Panc1 (cell line): ENCODE measurements around the gene IQCN. TPM values are rescaled to one million over a fixed set of nuclear protein-coding genes. Genes with fewer than 3 reads are reported as not detected.

ENCODE experiments used
- ATAC-seq: fragments of 200-7000 bp; cut with Tn5 transposase; 2 replicates; pipeline ENCODE4 v1.9.1; 2020; ENCODE audit warnings: mild to moderate bottlenecking, moderate library complexity
- BruUV-seq: library from RNA; stranded (reverse); fragments of 400-500 nt; replicated peaks from 2 replicates; lab custom pipeline; 2021; lab: Mats Ljungman, UMichigan
- CTCF ChIA-PET: fragments of 300-600 bp; sonication (Branson Sonifier 250); formaldehyde crosslinking; loops from one replicate; lab custom pipeline; 2022; ENCODE audit warnings: antibody characterized with exemption; lab: Charles Lee
- POLR2A ChIA-PET: fragments of 300-600 bp; sonication (Branson Sonifier 250); formaldehyde crosslinking; loops from one replicate; lab custom pipeline; 2022; ENCODE audit warnings: antibody characterized with exemption; lab: Charles Lee
- DNase-seq: peaks from one replicate; pipeline ENCODE4 v3.0.0-alpha.2; 2010; ENCODE audit warnings: low read depth, low spot score
- H3K27ac ChIP-seq: 2 replicates; pipeline ENCODE4 v1.5.1; 2011; ENCODE audit warnings: mild to moderate bottlenecking, low read length, inconsistent platforms
- H3K27me3 ChIP-seq: fragments of 200-500 bp; sonication (Bioruptor generic); 2 replicates; pipeline ENCODE4 v1.6.0; 2014; ENCODE audit warnings: low read length, inconsistent platforms; ENCODE audit not compliant: control insufficient read depth, insufficient read depth
- H3K36me3 ChIP-seq: fragments of 200-500 bp; sonication (Bioruptor generic); 2 replicates; pipeline ENCODE4 v1.5.1; 2014; ENCODE audit warnings: inconsistent platforms, mild to moderate bottlenecking, low read length, moderate library complexity; ENCODE audit not compliant: control insufficient read depth, insufficient read depth
- H3K4me1 ChIP-seq: 2 replicates; pipeline ENCODE4 v1.5.1; 2011; ENCODE audit warnings: inconsistent platforms, mild to moderate bottlenecking, low read length, moderate library complexity; ENCODE audit not compliant: control insufficient read depth, insufficient read depth
- H3K4me3 ChIP-seq, 2 experiments: 2 replicates each; pipeline ENCODE4 v1.5.1; 2011 to 2012; ENCODE audit warnings: low read depth in 2 of 2, low read length in 2 of 2, mild to moderate bottlenecking in 2 of 2, inconsistent platforms in 1 of 2, moderate library complexity in 1 of 2
- H3K9me3 ChIP-seq: fragments of 200-500 bp; sonication (Bioruptor generic); 2 replicates; pipeline ENCODE4 v1.5.1; 2014; ENCODE audit warnings: low read depth, mild to moderate bottlenecking, inconsistent platforms, low read length, moderate library complexity; ENCODE audit not compliant: control insufficient read depth, insufficient read depth
- CTCF ChIP-seq: fragments of 450-650 bp; IDR thresholded peaks from 2 replicates; pipeline ENCODE4 v1.5.1; 2017; ENCODE audit warnings: mild to moderate bottlenecking
- POLR2AphosphoS5 ChIP-seq: IDR thresholded peaks from 2 replicates; pipeline ENCODE4 v1.6.1; 2012; ENCODE audit warnings: mild to moderate bottlenecking, low read depth, low read length, moderate library complexity
- SIN3A ChIP-seq: IDR thresholded peaks from 2 replicates; pipeline ENCODE4 v1.6.1; 2012; ENCODE audit warnings: low read depth, mild to moderate bottlenecking, low read length, moderate library complexity, borderline replicate concordance; ENCODE audit not compliant: insufficient read depth
- TCF7L2 ChIP-seq: IDR thresholded peaks from 2 replicates; pipeline ENCODE4 v1.6.1; 2011; ENCODE audit warnings: mild to moderate bottlenecking, low read depth, low read length, inconsistent platforms
- in situ Hi-C: cut with HindIII; loops from 2 replicates; pipeline ENCODE4 v1.10.0; 2016; ENCODE audit warnings: low sequenced_read_pairs, low pct_unique_long_range_greater_than_20kb
- intact Hi-C: fragments of 100-400 bp; cut with micrococcal nuclease; formaldehyde crosslinking; loops from one replicate; pipeline ENCODE4 v1.10.0; 2022; ENCODE audit not compliant: unreplicated experiment
- total RNA-seq: library from RNA; stranded (reverse); gene quantifications from one replicate; pipeline ENCODE4 v1.2.1, GENCODE V29; 2021; ENCODE audit not compliant: unreplicated experiment
- TF ChIP-seq, protein P1 (sequence below), 2 experiments: IDR thresholded peaks; 2 replicates each; pipeline ENCODE4 v1.6.1; 2011 to 2012; ENCODE audit warnings: low read depth in 2 of 2, control low read depth in 1 of 2, low read length in 1 of 2, mild to moderate bottlenecking in 1 of 2, moderate library complexity in 1 of 2; ENCODE audit not compliant: insufficient read depth in 1 of 2

IQCN gene
- total RNA-seq, 1 experiment from 2014 or later, result 2.5 TPM

DNA sequence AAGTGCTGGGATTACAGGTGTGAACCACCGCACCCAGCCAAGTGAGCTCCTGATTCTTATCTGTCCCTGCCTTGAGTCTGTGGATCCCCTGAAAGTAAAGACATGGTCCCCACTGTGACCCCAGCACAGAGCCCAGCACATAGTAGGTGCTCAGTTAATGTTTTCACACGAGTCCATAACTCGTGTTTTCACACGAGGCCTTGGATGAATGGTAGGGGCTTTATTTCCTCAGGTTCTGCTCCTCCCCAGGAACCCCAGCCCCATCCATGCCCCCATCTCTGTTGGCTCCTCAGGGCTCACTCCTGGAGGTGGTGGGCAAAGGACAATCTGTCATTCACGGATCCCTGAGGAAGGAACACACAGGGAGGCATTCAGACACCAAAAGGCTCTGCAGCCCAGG lies 24.4 kb downstream of the IQCN start:
- no peak for DNase-seq
- TF ChIP-seq POLR2AphosphoS5, result no peak
- Histone ChIP-seq H3K27me3 (no peaks in the 10 kb centered on the region), H3K9me3 (no peaks in the 10 kb centered on the region), H3K4me3 (no peak overlapping the region), H3K36me3 (no peaks in the 10 kb centered on the region), H3K4me1 (no peaks in the 10 kb centered on the region), H3K27ac (no peak overlapping the region)
- ChIA-PET POLR2A (no interaction called here), CTCF (interaction anchor here (1.2 kb wide), 1 partner anchor 41 kb away, joined by 10 read pairs; no protein-coding TSS in a partner anchor)
- in situ Hi-C loops (no loop called here), intact Hi-C loops (loop anchor here (5.0 kb wide), 1 partner anchor 43 kb away; no protein-coding TSS in a partner anchor)
- no TSS peak for BruUV-seq
- ATAC-seq, result no peak

GRCh38 chr19:18245297-18245696 lies 29.0 kb downstream of the IQCN start:
- POLR2A ChIA-PET, result interaction anchor here (0.5 to 1.1 kb wide), 4 partner anchors 30 to 127 kb away, joined by 3 to 12 read pairs (median 6); no protein-coding TSS in a partner anchor
- H3K36me3 ChIP-seq, result no peaks in the 10 kb centered on the region
- intact Hi-C loops, result no loop called here
- H3K9me3 ChIP-seq, result no peaks in the 10 kb centered on the region
- CTCF ChIA-PET, result interaction anchor here (0.5 kb wide), 1 partner anchor 37 kb away, joined by 5 read pairs; no protein-coding TSS in a partner anchor
- no TSS peak for BruUV-seq
- ATAC-seq, result no peak
- in situ Hi-C loops, result no loop called here
- no peaks in the 10 kb centered on the region for H3K27me3 ChIP-seq
- no peak overlapping the region for H3K4me3 ChIP-seq
- DNase-seq, result no peak
- TF ChIP-seq SIN3A (no peak), TCF7L2 (no peak), CTCF (no peak), POLR2AphosphoS5 (no peak)
- TF ChIP-seq, protein P1, sequence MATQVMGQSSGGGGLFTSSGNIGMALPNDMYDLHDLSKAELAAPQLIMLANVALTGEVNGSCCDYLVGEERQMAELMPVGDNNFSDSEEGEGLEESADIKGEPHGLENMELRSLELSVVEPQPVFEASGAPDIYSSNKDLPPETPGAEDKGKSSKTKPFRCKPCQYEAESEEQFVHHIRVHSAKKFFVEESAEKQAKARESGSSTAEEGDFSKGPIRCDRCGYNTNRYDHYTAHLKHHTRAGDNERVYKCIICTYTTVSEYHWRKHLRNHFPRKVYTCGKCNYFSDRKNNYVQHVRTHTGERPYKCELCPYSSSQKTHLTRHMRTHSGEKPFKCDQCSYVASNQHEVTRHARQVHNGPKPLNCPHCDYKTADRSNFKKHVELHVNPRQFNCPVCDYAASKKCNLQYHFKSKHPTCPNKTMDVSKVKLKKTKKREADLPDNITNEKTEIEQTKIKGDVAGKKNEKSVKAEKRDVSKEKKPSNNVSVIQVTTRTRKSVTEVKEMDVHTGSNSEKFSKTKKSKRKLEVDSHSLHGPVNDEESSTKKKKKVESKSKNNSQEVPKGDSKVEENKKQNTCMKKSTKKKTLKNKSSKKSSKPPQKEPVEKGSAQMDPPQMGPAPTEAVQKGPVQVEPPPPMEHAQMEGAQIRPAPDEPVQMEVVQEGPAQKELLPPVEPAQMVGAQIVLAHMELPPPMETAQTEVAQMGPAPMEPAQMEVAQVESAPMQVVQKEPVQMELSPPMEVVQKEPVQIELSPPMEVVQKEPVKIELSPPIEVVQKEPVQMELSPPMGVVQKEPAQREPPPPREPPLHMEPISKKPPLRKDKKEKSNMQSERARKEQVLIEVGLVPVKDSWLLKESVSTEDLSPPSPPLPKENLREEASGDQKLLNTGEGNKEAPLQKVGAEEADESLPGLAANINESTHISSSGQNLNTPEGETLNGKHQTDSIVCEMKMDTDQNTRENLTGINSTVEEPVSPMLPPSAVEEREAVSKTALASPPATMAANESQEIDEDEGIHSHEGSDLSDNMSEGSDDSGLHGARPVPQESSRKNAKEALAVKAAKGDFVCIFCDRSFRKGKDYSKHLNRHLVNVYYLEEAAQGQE (IDR thresholded peaks at IDR 0.05; ENCODE audit: insufficient read depth in 1 of 2, low read depth in 2 of 2, low read length in 1 of 2), result no peak
- H3K4me1 ChIP-seq, result no peaks in the 10 kb centered on the region
- no peak overlapping the region for H3K27ac ChIP-seq

DNA sequence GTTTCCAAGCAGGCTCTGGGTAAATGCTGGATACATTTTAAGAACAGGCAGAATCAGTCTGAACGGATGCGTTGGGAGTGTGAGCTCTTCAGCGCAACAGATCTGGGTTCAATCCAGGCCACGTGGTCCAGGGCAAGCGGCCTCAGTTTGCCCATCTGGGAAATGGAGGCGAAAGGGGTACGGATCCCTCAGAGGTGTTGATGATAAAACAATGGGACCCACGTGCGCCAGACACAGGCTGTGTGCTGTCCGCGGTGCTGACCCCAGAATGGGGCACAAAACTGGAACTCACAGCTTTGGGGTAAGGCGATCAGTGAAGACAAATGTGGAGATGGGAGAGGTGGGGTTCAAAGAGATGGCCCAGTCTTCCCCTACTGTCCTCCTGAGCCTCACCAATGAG lies 34.9 kb downstream of the IQCN start:
- no peak overlapping the region for H3K4me3 ChIP-seq
- no peaks in the 10 kb centered on the region for H3K4me1 ChIP-seq
- no peaks in the 10 kb centered on the region for H3K9me3 ChIP-seq
- no peaks in the 10 kb centered on the region for H3K27me3 ChIP-seq
- DNase-seq (no peak), ATAC-seq (no peak)
- POLR2A ChIA-PET, result no interaction called here
- CTCF ChIA-PET, result no interaction called here
- TF ChIP-seq TCF7L2 (no peak), POLR2AphosphoS5 (no peak), SIN3A (no peak)
- TF ChIP-seq, protein P1 (IDR thresholded peaks at IDR 0.05; ENCODE audit: insufficient read depth in 1 of 2, low read depth in 2 of 2, low read length in 1 of 2), result peak; percentile 86 to 90
- in situ Hi-C loops (no loop called here), intact Hi-C loops (no loop called here)
- no TSS peak for BruUV-seq
- H3K27ac ChIP-seq, result no peak overlapping the region
- H3K36me3 ChIP-seq, result no peaks in the 10 kb centered on the region
